ENCODE results near the gene ANKS1A.

ANKS1A gene

GRCh38 chr6:35049156-35049735 lies 160.2 kb downstream of the ANKS1A start:
- H3K4me3 ChIP-seq (ENCODE audit: low read depth, low read length) = no peak overlapping the region

GRCh38 chr6:35049900-35050756 lies 161.1 kb downstream of the ANKS1A start:
- in situ Hi-C loops (cut with HindIII; ENCODE audit: low sequenced_read_pairs) = no loop called here
- TF ChIP-seq CTCF (IDR thresholded peaks at IDR 0.05; ENCODE audit: low read depth, low read length, missing control alignments) = no peak
- H3K4me3 ChIP-seq (ENCODE audit: low read depth, low read length) = no peak overlapping the region
- DNase-seq (ENCODE audit: low read depth) = peak; percentile 49

More at GRCh38 chr6:35049156-35049735, 160.2 kb downstream of the ANKS1A start:
- no peak for TF ChIP-seq CTCF (IDR thresholded peaks at IDR 0.05; ENCODE audit: low read depth, low read length, missing control alignments)
- DNase-seq (ENCODE audit: low read depth) = no peak
- in situ Hi-C loops (cut with HindIII; ENCODE audit: low sequenced_read_pairs) = no loop called here

- TF ChIP-seq CTCF (IDR thresholded peaks at IDR 0.05; ENCODE audit: low read depth, low read length, missing control alignments) = no peak
- in situ Hi-C loops (cut with HindIII; ENCODE audit: low sequenced_read_pairs) = no loop called here
- H3K4me3 ChIP-seq (ENCODE audit: low read depth, low read length) = no peak overlapping the region
- DNase-seq (ENCODE audit: low read depth) = no peak
These were observed 161.8 kb downstream of the ANKS1A start for GRCh38 chr6:35050757-35051330.

GRCh38 chr6:35051396-35051795 lies 162.3 kb downstream of the ANKS1A start:
- in situ Hi-C loops (cut with HindIII; ENCODE audit: low sequenced_read_pairs) = no loop called here
- no peak for TF ChIP-seq CTCF (IDR thresholded peaks at IDR 0.05; ENCODE audit: low read depth, low read length, missing control alignments)
- no peak for DNase-seq (ENCODE audit: low read depth)
- no peak overlapping the region for H3K4me3 ChIP-seq (ENCODE audit: low read depth, low read length)

GRCh38 chr6:35051997-35052583 lies 163.0 kb downstream of the ANKS1A start:
- in situ Hi-C loops (cut with HindIII; ENCODE audit: low sequenced_read_pairs) = no loop called here
- no peak overlapping the region for H3K4me3 ChIP-seq (ENCODE audit: low read depth, low read length)
- no peak for DNase-seq (ENCODE audit: low read depth)
- no peak for TF ChIP-seq CTCF (IDR thresholded peaks at IDR 0.05; ENCODE audit: low read depth, low read length, missing control alignments)

All from astrocyte of the cerebellum (primary cell).